GM06990 (cell line): ENCODE results near the gene TTLL5.
"Not testable (repeated sequence)": the region's sequence is repeated elsewhere in the genome, so short reads cannot be mapped to it uniquely, and the experiment has no call there.

Experiments used
- DNase-seq: peaks from one replicate; pipeline ENCODE4 v3.0.0-alpha.2; 2011; ENCODE audit not compliant: insufficient read length; ENCODE audit errors: extremely low read depth
- H3K27me3 ChIP-seq: replicated peaks from 2 replicates; pipeline ENCODE4 v1.6.0; 2011; ENCODE audit warnings: low read length; ENCODE audit not compliant: control insufficient read depth, insufficient read depth
- H3K36me3 ChIP-seq: 2 replicates; pipeline ENCODE4 v1.5.1; 2011; ENCODE audit warnings: low read length; ENCODE audit not compliant: control insufficient read depth, insufficient read depth
- H3K4me3 ChIP-seq: replicated peaks from 2 replicates; pipeline ENCODE4 v1.5.1; 2011; ENCODE audit warnings: low read depth, mild to moderate bottlenecking, control low read depth, low read length
- TF ChIP-seq, protein P1 (sequence below): IDR thresholded peaks from 2 replicates; pipeline ENCODE4 v1.5.1; 2011; ENCODE audit warnings: low read length, control low read depth, mild to moderate bottlenecking, inconsistent platforms; ENCODE audit not compliant: insufficient read depth, poor library complexity, severe bottlenecking

The TTLL5 gene

DNA sequence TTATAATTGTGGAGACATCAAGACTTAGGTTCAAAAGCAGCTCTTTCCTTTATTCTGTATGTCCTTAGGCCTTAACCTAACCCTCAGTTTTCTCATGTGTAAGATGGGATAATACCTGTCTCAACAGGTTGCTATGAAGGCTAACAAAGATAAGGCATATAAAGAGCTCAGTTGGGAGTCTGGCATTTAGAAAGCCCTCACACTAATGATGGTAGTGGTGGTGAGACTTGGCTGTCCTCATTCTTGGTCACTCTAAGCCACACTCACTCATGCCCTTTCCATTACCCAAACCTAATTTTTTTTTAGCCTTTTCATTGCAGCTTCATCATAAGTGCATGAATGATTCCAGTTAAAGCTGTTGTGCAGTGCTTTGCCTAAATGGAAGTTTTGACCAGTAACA is 183.4 kb downstream of the TTLL5 start:
- no peaks in the 10 kb centered on the region for H3K36me3 ChIP-seq
- TF ChIP-seq, protein P1, sequence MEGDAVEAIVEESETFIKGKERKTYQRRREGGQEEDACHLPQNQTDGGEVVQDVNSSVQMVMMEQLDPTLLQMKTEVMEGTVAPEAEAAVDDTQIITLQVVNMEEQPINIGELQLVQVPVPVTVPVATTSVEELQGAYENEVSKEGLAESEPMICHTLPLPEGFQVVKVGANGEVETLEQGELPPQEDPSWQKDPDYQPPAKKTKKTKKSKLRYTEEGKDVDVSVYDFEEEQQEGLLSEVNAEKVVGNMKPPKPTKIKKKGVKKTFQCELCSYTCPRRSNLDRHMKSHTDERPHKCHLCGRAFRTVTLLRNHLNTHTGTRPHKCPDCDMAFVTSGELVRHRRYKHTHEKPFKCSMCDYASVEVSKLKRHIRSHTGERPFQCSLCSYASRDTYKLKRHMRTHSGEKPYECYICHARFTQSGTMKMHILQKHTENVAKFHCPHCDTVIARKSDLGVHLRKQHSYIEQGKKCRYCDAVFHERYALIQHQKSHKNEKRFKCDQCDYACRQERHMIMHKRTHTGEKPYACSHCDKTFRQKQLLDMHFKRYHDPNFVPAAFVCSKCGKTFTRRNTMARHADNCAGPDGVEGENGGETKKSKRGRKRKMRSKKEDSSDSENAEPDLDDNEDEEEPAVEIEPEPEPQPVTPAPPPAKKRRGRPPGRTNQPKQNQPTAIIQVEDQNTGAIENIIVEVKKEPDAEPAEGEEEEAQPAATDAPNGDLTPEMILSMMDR = no peak
- no peak for DNase-seq

DNA sequence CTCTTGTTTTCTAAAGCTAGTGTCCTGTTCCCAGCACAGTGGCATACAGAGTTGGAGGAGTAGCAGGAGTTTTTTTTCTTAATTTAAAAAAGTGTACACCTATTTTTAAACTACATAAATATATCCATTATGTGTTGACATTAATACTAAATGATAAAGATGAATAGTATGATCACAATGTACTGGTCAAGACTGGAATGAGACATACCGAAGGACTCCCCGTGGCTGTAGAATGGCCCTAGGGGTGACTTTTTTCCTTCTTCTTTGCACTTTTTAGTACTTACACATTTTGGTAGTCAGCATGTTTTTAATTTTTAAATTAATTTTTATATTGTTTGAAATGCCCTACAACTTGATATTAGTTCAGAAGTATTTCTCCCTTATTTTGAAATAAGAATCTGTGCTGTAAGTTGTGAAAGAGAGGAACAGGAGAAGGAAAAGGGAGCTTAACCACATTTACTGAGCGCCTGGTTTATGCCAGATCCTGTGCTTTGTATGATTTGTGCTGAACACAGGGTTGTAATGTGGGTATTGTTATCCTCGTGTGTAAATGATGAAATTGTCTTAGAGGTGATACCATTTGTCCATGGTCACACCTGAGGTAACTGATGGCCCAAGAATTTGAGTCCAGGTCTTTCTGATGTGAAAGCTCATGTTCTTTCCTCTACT is 184.2 kb downstream of the TTLL5 start:
- H3K36me3 ChIP-seq = no peaks in the 10 kb centered on the region
- TF ChIP-seq, protein P1 = no peak
- no peak overlapping the region for H3K4me3 ChIP-seq
- H3K27me3 ChIP-seq = no peaks in the 10 kb centered on the region
- no peak for DNase-seq

More for the DNA sequence above, 183.4 kb downstream of the TTLL5 start:
- no peak overlapping the region for H3K4me3 ChIP-seq
- H3K27me3 ChIP-seq = no peaks in the 10 kb centered on the region

DNA sequence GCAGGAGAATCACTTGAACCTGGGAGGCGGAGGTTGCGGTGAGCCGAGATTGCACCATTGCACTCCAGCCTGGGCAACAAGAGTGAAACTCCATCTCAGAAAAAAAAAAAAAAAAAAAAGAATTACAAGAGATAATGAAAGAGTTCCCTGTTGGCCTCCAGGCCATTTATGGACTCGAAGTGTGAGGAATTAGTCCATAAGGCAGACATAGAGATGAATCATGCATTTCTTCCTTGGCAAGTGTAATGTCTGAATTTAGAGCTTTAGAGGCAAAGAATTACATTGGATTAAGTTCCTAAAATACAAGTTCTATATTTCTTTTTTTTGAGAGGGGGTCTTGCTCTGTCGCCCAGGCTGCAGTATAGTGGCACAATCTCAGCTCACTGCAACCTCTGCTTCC is 185.6 kb downstream of the TTLL5 start:
- H3K27me3 ChIP-seq, DNase-seq, H3K36me3 ChIP-seq, H3K4me3 ChIP-seq: not testable (repeated sequence)

DNA sequence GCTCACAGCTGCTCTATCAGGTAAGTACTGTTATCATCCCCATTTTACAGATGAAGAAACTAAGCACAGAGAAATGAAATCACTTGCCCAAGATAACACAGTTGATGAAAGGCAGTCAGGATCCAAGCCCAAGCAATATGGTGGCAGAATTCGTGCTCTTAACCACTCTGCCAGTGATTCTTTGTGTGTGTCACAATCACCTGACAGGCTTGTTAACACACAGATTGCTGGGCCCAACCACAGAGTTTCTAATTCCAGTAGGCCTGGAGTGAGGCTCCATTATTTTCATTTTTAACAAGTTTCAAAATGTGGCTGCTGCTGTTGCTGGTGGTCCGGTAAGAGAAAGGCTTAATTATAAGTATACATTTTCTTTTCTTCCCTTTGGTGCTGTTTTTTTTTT is 186.5 kb downstream of the TTLL5 start:
- no peak overlapping the region for H3K4me3 ChIP-seq
- H3K36me3 ChIP-seq = no peaks in the 10 kb centered on the region
- no peak for DNase-seq
- TF ChIP-seq, protein P1 = no peak
- H3K27me3 ChIP-seq = no peaks in the 10 kb centered on the region

DNA sequence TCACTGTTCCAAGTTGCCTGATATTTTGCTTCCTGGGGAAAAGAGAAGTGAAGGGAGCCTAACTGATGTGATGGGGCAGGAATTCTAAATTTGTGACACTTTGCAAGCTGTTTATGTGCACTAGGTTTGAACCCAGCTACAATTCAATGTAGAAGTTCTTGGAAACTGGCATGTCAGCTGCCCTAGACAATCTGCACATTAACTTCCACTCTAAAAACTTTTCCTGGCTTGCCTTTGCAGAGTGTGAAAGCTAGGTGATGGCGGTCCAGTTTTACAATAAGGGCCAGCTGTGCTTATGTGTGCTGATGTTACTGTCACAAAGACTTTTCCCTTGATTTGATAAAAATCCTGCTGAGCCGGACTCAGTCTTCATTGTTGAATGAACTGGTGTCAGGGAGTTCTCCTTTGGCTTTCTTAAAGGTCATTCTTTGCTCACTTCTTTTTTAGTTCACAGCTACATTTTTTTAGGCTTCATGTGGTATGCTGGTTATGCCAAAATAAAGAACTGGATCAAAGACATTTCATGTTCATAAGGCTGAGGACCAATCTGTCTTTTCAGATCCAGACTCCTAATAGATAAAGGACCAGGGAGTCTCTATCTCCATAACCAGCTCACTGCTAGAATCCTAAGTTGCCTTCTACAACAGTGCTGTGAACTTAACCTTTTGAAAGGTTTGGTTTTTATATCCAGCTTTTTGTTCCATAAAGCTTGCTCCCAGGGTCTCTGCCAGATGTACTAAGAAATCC is 187.3 kb downstream of the TTLL5 start:
- DNase-seq = no peak
- H3K4me3 ChIP-seq = no peak overlapping the region
- H3K27me3 ChIP-seq = no peaks in the 10 kb centered on the region
- no peaks in the 10 kb centered on the region for H3K36me3 ChIP-seq
- TF ChIP-seq, protein P1 = no peak

DNA sequence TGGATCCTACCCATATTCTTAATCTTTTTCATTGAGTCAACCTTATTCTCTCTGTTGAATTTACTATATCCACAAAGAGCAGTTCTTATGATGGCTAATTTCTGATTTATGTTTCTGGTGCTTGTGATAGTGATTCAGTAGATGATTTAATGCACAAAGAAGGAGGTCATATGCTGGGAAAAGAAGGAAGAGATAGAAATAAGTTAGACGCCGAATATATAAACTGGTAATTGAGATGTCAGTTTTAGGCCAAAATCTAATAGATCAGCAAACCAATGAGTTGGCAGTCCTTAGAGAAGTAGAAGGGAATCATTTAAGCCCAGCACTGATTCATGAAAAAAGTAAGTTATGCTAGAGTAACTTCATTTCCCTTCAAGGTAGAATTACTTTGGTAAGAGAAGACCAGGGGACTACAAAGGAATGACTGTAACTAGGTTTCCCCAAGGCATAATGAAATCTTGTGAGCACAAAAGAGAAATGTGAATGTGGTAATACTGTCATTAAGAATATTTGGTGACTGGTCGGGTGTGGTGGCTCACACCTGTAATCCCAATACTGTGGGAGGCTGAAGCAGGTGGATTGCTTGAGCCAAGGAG is 188.4 kb downstream of the TTLL5 start:
- H3K36me3 ChIP-seq = no peaks in the 10 kb centered on the region
- TF ChIP-seq, protein P1 = no peak
- no peak overlapping the region for H3K4me3 ChIP-seq
- DNase-seq = no peak
- no peaks in the 10 kb centered on the region for H3K27me3 ChIP-seq
